Hepatocyte (in vitro differentiated cells): Measurements from ENCODE around the gene NYNRIN. TPM values are rescaled to one million over a fixed set of nuclear protein-coding genes. Genes with fewer than 3 reads are reported as not detected.

Experiments
- DNase-seq: peaks from one replicate; pipeline ENCODE4 v3.0.0-alpha.2; 2016; ENCODE audit warnings: low spot score
- H2AFZ ChIP-seq: fragments of 200-600 bp; sonication (generic); 2 replicates; pipeline ENCODE4 v1.6.0; 2016; ENCODE audit warnings: antibody characterized with exemption, mild to moderate bottlenecking
- H3K27ac ChIP-seq: fragments of 200-600 bp; sonication (generic); 2 replicates; pipeline ENCODE4 v1.5.1; 2016; ENCODE audit warnings: mild to moderate bottlenecking
- H3K27me3 ChIP-seq: fragments of 200-600 bp; sonication (generic); 2 replicates; pipeline ENCODE4 v1.6.1; 2016
- H3K36me3 ChIP-seq: fragments of 200-600 bp; sonication (generic); replicated peaks from 2 replicates; pipeline ENCODE4 v1.5.1; 2016; ENCODE audit warnings: low read depth; ENCODE audit not compliant: insufficient read depth
- H3K4me1 ChIP-seq: fragments of 200-600 bp; sonication (generic); 2 replicates; pipeline ENCODE4 v1.5.1; 2016; ENCODE audit warnings: mild to moderate bottlenecking, moderate library complexity; ENCODE audit not compliant: insufficient read depth
- H3K4me2 ChIP-seq: fragments of 200-600 bp; sonication (generic); 2 replicates; pipeline ENCODE4 v1.6.0; 2016
- H3K4me3 ChIP-seq: fragments of 200-600 bp; sonication (generic); 2 replicates; pipeline ENCODE4 v1.5.1; 2016; ENCODE audit warnings: mild to moderate bottlenecking
- H3K79me2 ChIP-seq: fragments of 200-600 bp; sonication (generic); 2 replicates; pipeline ENCODE4 v1.6.0; 2017; ENCODE audit warnings: mild to moderate bottlenecking
- H3K9me2 ChIP-seq: fragments of 200-600 bp; sonication (generic); replicated peaks from 2 replicates; pipeline ENCODE4 v1.6.0; 2017; ENCODE audit warnings: mild to moderate bottlenecking; ENCODE audit not compliant: insufficient read depth
- H3K9me3 ChIP-seq: fragments of 200-600 bp; sonication (generic); 2 replicates; pipeline ENCODE4 v1.5.1; 2016; ENCODE audit warnings: low read depth, mild to moderate bottlenecking
- H4K20me1 ChIP-seq: fragments of 200-600 bp; sonication (generic); 2 replicates; pipeline ENCODE4 v1.6.0; 2016; ENCODE audit warnings: mild to moderate bottlenecking; ENCODE audit not compliant: insufficient read depth, poor library complexity, severe bottlenecking
- EZH2 ChIP-seq: fragments of 200-600 bp; sonication (generic); IDR thresholded peaks from 2 replicates; pipeline ENCODE4 v1.6.1; 2016; ENCODE audit warnings: antibody characterized with exemption, mild to moderate bottlenecking, borderline replicate concordance
- EZH2phosphoT487 ChIP-seq: fragments of 200-600 bp; sonication (generic); IDR thresholded peaks from one replicate; pipeline ENCODE4 v1.6.1; 2018; ENCODE audit warnings: antibody characterized with exemption, mild to moderate bottlenecking, low read depth, moderate library complexity; ENCODE audit not compliant: unreplicated experiment, severe bottlenecking
- WGBS: methylation state at CpG from one replicate; pipeline ENCODE4 v1.1.6; 2016; ENCODE audit warnings: low lambda C conversion rate; ENCODE audit errors: missing lambda C conversion rate; 5-methylcytosine and 5-hydroxymethylcytosine counted together
- polyA plus RNA-seq: library from polyadenylated mRNA; unstranded; fragments of >200 nt; fragmentation: Nextera tagmentation; extraction: Ambion mirVana; gene quantifications from 2 replicates; pipeline ENCODE4 v1.2.1, GENCODE V29; 2016
- total RNA-seq: library from RNA; depleted of rRNA; stranded (reverse); fragments of >200 nt; gene quantifications from 2 replicates; pipeline ENCODE4 v1.2.3, GENCODE V29; 2014
- TF ChIP-seq, protein P1 (sequence below): fragments of 200-600 bp; sonication (generic); IDR thresholded peaks from 2 replicates; pipeline ENCODE4 v1.5.1; 2016; ENCODE audit warnings: antibody characterized with exemption, mild to moderate bottlenecking; ENCODE audit not compliant: poor library complexity

NYNRIN gene
- total and polyA plus RNA-seq, 2 experiments from 2014 or later: 34.5 to 56.5 TPM

DNA sequence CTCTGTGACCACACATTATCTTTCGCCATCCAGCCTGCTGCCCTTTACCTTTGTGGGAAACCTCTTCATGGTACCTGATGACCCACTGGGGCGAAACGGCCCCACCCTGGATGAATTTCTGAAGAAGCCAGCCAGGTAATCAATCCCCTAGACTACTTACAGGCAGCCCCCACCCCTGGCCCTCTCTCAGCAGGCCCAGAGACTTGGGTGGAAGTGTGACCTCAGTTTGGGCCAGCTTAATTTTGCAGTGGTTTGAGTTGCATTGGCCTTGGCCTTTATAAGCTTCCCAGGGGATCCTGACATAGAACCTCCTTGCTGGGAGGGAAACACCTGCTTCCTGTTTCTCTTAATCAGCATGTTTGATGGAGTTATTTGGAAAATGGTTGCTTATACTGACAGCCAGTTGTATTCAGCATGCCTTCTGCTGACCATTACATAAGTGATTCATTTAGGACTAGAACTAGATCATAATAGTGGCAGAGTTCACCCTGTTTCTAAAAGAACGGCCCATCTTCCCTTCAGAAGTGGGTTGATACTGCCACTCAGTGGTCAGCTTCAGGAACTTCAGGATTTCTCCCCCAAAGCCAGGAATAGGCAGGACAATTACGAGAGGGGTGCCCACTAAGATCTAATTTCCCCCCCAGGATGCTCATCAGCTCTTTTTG is 37.7 kb downstream of the NYNRIN start:
- H2AFZ ChIP-seq: no peak overlapping the region
- H3K27ac ChIP-seq: no peak overlapping the region
- peaks cover 8% of the 10 kb centered on the region for H3K4me1 ChIP-seq
- H3K79me2 ChIP-seq: peaks cover 29% of the 10 kb centered on the region
- DNase-seq: peak; percentile 74
- H3K36me3 ChIP-seq: no peaks in the 10 kb centered on the region
- H4K20me1 ChIP-seq: peaks cover 19% of the 10 kb centered on the region
- 68% methylated on average over 5 of the region's 5 CpGs for WGBS
- no peaks in the 10 kb centered on the region for H3K9me2 ChIP-seq
- no peaks in the 10 kb centered on the region for H3K9me3 ChIP-seq
- no peaks in the 10 kb centered on the region for H3K27me3 ChIP-seq
- no peak overlapping the region for H3K4me2 ChIP-seq
- TF ChIP-seq, protein P1, sequence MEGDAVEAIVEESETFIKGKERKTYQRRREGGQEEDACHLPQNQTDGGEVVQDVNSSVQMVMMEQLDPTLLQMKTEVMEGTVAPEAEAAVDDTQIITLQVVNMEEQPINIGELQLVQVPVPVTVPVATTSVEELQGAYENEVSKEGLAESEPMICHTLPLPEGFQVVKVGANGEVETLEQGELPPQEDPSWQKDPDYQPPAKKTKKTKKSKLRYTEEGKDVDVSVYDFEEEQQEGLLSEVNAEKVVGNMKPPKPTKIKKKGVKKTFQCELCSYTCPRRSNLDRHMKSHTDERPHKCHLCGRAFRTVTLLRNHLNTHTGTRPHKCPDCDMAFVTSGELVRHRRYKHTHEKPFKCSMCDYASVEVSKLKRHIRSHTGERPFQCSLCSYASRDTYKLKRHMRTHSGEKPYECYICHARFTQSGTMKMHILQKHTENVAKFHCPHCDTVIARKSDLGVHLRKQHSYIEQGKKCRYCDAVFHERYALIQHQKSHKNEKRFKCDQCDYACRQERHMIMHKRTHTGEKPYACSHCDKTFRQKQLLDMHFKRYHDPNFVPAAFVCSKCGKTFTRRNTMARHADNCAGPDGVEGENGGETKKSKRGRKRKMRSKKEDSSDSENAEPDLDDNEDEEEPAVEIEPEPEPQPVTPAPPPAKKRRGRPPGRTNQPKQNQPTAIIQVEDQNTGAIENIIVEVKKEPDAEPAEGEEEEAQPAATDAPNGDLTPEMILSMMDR: peak; percentile 80
- TF ChIP-seq EZH2 (no peak), EZH2phosphoT487 (no peak)
- H3K4me3 ChIP-seq: no peak overlapping the region

DNA sequence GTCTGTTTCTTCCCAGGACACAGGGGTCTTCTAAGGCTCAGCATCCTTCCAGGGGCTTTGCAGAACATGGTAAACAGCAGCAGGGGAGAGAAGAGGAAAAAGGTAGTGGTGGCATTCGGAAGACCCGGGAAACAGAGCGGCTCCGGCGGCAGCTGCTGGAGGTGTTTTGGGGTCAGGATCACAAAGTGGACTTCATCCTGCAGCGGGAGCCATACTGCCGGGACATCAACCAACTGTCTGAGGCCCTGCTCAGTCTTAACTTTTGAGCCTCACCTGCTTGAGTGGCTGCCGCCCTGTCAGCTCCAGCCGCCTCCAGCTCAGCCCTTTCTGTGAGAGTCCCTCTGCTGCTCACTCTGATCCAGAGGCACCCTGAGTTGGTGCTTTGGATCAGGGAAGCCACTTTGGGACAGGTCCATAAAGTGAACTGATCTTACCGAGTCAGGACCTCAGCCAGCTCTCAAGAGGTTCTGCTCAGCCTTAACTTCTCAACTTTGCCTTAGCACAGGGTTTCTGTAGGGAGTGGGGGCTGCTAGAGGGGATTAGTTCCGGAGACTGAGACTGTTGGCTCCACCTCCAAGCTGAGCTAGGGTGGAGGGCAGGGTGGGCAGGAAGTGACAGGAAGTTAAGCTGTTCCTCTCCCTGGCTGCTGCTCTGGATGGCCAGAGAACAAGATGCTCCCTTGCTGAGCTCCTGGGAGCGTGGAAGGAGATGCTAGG is 38.4 kb downstream of the NYNRIN start:
- no peaks in the 10 kb centered on the region for H3K27me3 ChIP-seq
- H4K20me1 ChIP-seq: peaks cover 14% of the 10 kb centered on the region
- no peaks in the 10 kb centered on the region for H3K36me3 ChIP-seq
- peaks cover 7% of the 10 kb centered on the region for H3K4me1 ChIP-seq
- H3K4me2 ChIP-seq: no peak overlapping the region
- H3K79me2 ChIP-seq: peaks cover 25% of the 10 kb centered on the region
- no peaks in the 10 kb centered on the region for H3K9me2 ChIP-seq
- no peak overlapping the region for H3K27ac ChIP-seq
- DNase-seq: no peak
- H3K4me3 ChIP-seq: no peak overlapping the region
- WGBS: 90% methylated on average over 12 of the region's 12 CpGs
- no peak overlapping the region for H2AFZ ChIP-seq
- H3K9me3 ChIP-seq: no peaks in the 10 kb centered on the region
- no peak for TF ChIP-seq EZH2phosphoT487
- TF ChIP-seq EZH2: no peak
- TF ChIP-seq, protein P1: no peak

DNA sequence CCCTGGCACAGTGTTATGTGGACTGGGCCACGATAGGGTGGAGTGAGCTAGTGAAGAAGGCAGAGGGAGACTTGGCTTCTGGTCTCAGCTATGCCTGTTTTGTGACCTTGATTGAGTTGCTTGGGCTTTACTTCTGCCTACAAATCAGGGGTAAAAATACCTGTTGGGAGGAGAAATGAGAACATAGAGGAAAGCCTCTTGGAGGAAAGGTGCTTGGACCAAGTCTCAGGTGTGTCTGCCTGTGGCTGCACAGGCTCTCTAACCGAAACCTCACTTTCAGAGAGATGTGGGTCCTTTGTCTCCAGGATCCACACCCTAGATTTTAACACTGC is 38.9 kb downstream of the NYNRIN start:
- Histone ChIP-seq H3K79me2 (peaks cover 22% of the 10 kb centered on the region), H2AFZ (no peak overlapping the region), H3K4me1 (peaks cover 7% of the 10 kb centered on the region), H4K20me1 (peaks cover 8% of the 10 kb centered on the region), H3K36me3 (no peaks in the 10 kb centered on the region), H3K27ac (no peak overlapping the region), H3K9me2 (no peaks in the 10 kb centered on the region), H3K4me3 (no peak overlapping the region), H3K27me3 (no peaks in the 10 kb centered on the region), H3K9me3 (no peaks in the 10 kb centered on the region), H3K4me2 (no peak overlapping the region)
- TF ChIP-seq EZH2phosphoT487: no peak
- no peak for TF ChIP-seq EZH2
- TF ChIP-seq, protein P1: no peak
- 100% methylated on average over 2 of the region's 2 CpGs for WGBS
- DNase-seq: no peak
